Stimulated activated effector memory CD8-positive, alpha-beta T cell treated with anti-CD3 and anti-CD28 coated beads, Interleukin-12 subunit alpha, Interleukin-12 subunit beta, amount 100 ng/mL, for 72 hours (primary cell): ENCODE measurements around the gene PRPF6.
A peak's percentile ranks its signal among the peaks of the same experiment; 100 is the strongest.

Source experiments
- ATAC-seq: fragments of 150-1000 bp; cut with Tn5 transposase; 2 replicates; pipeline ENCODE4 v1.10.0; 2021
- DNase-seq, 2 donors: peaks; one replicate each; pipeline ENCODE4 v3.0.0; 2021 to 2022; ENCODE audit warnings: low spot score in 2 of 2
- H3K27ac Mint-ChIP-seq: one replicate; pipeline ENCODE4 v1.8.0; 2022; ENCODE audit warnings: mild to moderate bottlenecking, mixed read lengths
- H3K36me3 Mint-ChIP-seq: one replicate; pipeline ENCODE4 v1.8.0; 2022; ENCODE audit warnings: mild to moderate bottlenecking, mixed read lengths
- H3K4me1 Mint-ChIP-seq: one replicate; pipeline ENCODE4 v1.8.0; 2022; ENCODE audit warnings: mixed read lengths
- H3K4me3 Mint-ChIP-seq: one replicate; pipeline ENCODE4 v1.8.0; 2022; ENCODE audit warnings: mild to moderate bottlenecking, mixed read lengths
- H3K9me3 Mint-ChIP-seq: one replicate; pipeline ENCODE4 v1.8.0; 2022; ENCODE audit warnings: mixed read lengths

PRPF6 gene

GRCh38 chr20:63942250-63942951, 38.5 kb upstream of the PRPF6 start:
- no peak for ATAC-seq
- no peak overlapping the region for H3K4me3 Mint-ChIP-seq
- peak in 1 of 2 donors; percentile 72 for DNase-seq
- peaks cover 33% of the 10 kb centered on the region for H3K4me1 Mint-ChIP-seq
- H3K27ac Mint-ChIP-seq: peak overlapping the region; percentile 85
- H3K36me3 Mint-ChIP-seq: peaks cover 71% of the 10 kb centered on the region
- no peaks in the 10 kb centered on the region for H3K9me3 Mint-ChIP-seq

GRCh38 chr20:63942969-63943807, 37.7 kb upstream of the PRPF6 start:
- Mint-ChIP-seq H3K9me3 (no peaks in the 10 kb centered on the region), H3K27ac (peak overlapping the region; percentile 43), H3K4me1 (peaks cover 41% of the 10 kb centered on the region), H3K36me3 (peaks cover 70% of the 10 kb centered on the region), H3K4me3 (no peak overlapping the region)
- ATAC-seq (no peak), DNase-seq (no peak)

DNA sequence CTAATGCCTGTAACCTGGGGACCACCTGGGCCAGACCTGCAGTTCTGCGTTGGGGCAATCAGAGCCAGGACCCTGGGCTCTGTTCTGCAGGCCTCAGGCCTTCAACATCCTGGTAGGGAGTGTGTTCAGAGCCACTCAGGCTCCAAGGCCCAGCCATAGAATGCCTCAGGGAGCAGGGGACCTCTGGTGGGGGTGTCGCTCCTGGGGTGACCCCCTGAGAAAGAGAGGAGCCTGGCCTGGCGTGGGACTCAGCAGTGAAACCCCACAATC, 37.2 kb upstream of the PRPF6 start:
- peaks cover 47% of the 10 kb centered on the region for H3K4me1 Mint-ChIP-seq
- no peaks in the 10 kb centered on the region for H3K9me3 Mint-ChIP-seq
- no peak for DNase-seq
- H3K36me3 Mint-ChIP-seq: peaks cover 74% of the 10 kb centered on the region
- peak overlapping the region; percentile 43 for H3K27ac Mint-ChIP-seq
- H3K4me3 Mint-ChIP-seq: no peak overlapping the region
- no peak for ATAC-seq

- no peaks in the 10 kb centered on the region for H3K9me3 Mint-ChIP-seq
- ATAC-seq (no peak), DNase-seq (no peak)
- H3K36me3 Mint-ChIP-seq: peaks cover 79% of the 10 kb centered on the region
- H3K4me3 Mint-ChIP-seq: no peak overlapping the region
- peaks cover 52% of the 10 kb centered on the region for H3K4me1 Mint-ChIP-seq
- H3K27ac Mint-ChIP-seq: no peak overlapping the region
Measured at GRCh38 chr20:63944078-63944941, 36.6 kb upstream of the PRPF6 start.

GRCh38 chr20:63945031-63945658, 35.8 kb upstream of the PRPF6 start:
- Mint-ChIP-seq H3K4me1 (peaks cover 60% of the 10 kb centered on the region), H3K27ac (no peak overlapping the region), H3K4me3 (no peak overlapping the region), H3K36me3 (peaks cover 85% of the 10 kb centered on the region), H3K9me3 (no peaks in the 10 kb centered on the region)
- ATAC-seq (no peak), DNase-seq (no peak)

GRCh38 chr20:63945921-63946920, 34.7 kb upstream of the PRPF6 start:
- Mint-ChIP-seq H3K4me3 (peak overlapping the region; percentile 72), H3K27ac (peak overlapping the region; percentile 93), H3K36me3 (peaks cover 75% of the 10 kb centered on the region)

DNA sequence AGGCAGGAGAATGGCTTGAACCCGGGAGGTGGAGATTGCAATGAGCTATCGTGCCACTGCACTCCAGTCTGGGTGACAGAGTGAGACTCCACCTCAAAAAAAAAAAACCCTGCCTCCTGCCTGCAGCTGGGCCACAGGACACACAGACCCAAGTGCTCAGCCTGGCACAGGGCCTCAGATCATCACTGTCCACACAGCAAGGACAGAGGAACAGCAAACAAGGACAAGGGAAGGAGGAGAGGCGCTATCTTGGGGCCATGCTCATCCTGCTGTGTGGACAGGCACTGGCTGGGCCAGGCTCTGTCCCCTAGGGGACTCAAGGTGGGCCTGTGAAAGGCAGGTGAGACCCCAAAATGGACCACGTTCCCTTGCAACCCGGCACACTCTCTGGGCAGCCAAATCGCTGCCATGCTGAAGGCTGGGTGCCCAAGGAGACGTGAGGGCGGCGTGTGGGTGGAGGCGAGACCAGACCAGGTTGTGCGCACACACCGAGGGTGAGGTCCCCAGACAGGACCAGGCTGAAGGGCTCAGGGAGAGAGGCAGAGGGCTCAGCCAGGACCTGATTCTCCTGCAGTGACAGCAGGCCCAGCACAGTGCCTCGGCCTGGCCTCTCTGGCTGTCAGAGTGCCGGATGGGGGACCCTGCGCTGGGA, 33.8 kb upstream of the PRPF6 start:
- no peak for ATAC-seq
- Mint-ChIP-seq H3K4me1 (peaks cover 49% of the 10 kb centered on the region), H3K36me3 (peaks cover 68% of the 10 kb centered on the region), H3K27ac (peak overlapping the region; percentile 93), H3K9me3 (no peaks in the 10 kb centered on the region), H3K4me3 (peak overlapping the region; percentile 72)
- DNase-seq: no peak

More at GRCh38 chr20:63945921-63946920, 34.7 kb upstream of the PRPF6 start:
- ATAC-seq (no peak), DNase-seq (no peak)
- H3K4me1 Mint-ChIP-seq: peaks cover 56% of the 10 kb centered on the region
- no peaks in the 10 kb centered on the region for H3K9me3 Mint-ChIP-seq

GRCh38 chr20:63947638-63948456, 33.1 kb upstream of the PRPF6 start:
- Mint-ChIP-seq H3K9me3 (no peaks in the 10 kb centered on the region), H3K4me3 (peak overlapping the region; percentile 72), H3K36me3 (peaks cover 63% of the 10 kb centered on the region), H3K27ac (peak overlapping the region; percentile 93), H3K4me1 (peaks cover 48% of the 10 kb centered on the region)
- peak; percentile 15 for ATAC-seq
- DNase-seq: no peak

DNA sequence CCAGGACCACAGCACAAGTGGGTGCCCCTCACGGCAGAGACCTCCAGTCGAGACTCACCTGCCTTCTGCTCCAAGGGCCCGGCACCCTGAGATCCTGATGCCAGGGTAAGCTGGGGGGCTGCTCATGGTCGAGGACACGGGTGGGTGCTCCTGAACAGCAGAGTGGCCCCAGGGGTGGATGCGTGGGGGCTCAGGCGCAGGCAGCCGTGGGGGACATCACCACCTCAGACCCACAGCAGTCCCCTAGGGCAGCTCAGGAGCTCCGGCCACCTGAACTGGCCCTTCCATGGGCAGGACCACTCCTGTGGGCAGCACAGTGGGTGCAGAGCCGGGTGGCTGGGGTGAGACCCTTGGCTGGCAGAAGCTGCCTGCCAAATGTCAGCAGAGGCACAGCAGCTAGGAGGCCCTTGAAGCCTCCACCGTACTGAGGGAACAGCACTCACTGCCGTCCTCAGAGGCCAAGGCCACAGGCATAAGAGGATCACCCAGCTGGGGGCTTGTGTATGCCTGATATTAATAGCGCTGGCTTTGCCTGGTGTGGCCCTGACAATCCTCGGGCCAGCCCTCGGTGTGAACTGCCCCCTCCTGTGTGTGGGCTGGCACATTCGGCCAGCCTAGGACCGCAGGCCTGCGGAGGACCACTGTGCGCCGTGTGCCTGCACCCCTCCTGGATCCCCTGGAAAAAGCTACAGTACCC, 30.1 kb upstream of the PRPF6 start:
- DNase-seq (no peak), ATAC-seq (no peak)
- Mint-ChIP-seq H3K36me3 (peaks cover 57% of the 10 kb centered on the region), H3K27ac (no peak overlapping the region), H3K4me1 (peaks cover 57% of the 10 kb centered on the region), H3K9me3 (no peaks in the 10 kb centered on the region), H3K4me3 (no peak overlapping the region)

DNA sequence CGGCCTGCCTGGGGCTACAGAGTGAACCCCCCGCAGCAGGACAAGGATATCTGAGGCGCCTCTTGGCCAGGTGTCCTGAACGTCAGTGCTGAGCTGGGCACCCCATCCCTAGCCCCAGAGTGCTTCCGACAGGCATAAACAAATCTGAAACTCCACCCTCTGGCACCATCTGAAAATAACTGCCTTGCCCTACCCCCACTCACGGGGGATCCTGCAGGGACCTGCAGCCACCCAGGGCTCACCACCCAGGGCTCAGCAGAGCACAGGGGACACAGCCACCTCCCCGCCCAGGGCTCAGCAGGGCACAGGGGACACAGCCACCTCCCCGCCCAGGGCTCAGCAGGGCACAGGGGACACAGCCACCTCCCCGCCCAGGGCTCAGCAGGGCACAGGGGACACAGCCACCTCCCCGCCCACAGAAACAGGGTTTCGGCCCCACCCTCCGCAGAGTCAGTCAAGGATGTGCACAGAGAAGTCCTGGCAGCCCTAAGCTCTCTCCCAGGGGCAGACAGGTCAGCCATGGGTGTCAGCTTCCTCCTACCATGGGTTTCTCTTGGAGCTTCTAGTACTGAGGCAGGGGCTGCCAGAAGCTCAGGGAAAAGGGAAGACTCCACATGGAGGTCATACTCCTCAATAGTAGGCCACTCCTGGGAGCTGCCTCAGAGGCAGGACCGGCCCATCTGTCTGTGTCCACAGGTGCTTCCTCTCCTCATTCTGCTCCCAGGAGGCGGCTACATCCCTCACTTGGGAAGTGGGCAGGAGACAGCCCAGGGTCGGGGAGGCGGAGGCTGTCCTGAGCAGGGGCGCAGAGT, 29.3 kb upstream of the PRPF6 start:
- H3K9me3 Mint-ChIP-seq: no peaks in the 10 kb centered on the region
- H3K27ac Mint-ChIP-seq: no peak overlapping the region
- no peak overlapping the region for H3K4me3 Mint-ChIP-seq
- DNase-seq: no peak
- H3K36me3 Mint-ChIP-seq: peaks cover 55% of the 10 kb centered on the region
- peaks cover 56% of the 10 kb centered on the region for H3K4me1 Mint-ChIP-seq
- ATAC-seq: no peak

DNA sequence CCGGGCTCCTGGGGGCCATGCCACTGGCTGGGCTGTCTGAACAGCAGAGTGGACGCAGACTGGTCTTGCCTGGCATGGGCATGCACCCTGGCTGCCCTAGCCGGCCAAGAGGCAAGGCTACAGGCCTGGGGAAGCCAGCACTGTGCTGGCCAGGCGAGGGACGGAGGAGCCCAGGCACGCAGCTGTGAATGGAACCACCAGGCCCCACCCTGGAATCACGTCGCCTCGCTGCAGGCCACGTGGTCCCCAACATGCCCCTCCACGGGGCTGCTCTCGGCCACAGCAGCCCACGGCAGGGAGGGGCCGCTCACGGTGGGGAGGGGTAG, 28.8 kb upstream of the PRPF6 start:
- Mint-ChIP-seq H3K36me3 (peaks cover 56% of the 10 kb centered on the region), H3K4me1 (peaks cover 54% of the 10 kb centered on the region), H3K27ac (no peak overlapping the region), H3K9me3 (no peaks in the 10 kb centered on the region), H3K4me3 (no peak overlapping the region)
- ATAC-seq (no peak), DNase-seq (no peak)

DNA sequence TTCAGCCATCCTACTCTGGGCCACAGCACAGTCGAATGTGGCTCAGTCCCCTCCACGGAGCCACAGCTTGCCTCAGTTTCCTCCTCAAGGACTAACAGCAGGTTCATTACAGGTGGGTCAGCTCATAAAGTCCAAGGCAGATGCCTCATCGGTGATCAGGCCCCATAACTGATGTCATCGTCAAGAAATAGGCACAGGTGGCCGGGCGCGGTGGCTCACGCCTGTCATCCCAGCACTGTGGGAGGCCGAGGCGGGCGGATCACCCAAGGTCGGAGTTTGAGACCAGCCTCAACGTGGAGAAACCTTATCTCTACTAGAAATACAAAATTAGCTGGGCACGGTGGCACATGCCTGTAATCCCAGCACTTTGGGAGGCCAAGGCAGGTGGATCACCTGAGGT, 28.2 kb upstream of the PRPF6 start:
- H3K4me1 Mint-ChIP-seq: peaks cover 54% of the 10 kb centered on the region
- ATAC-seq: no peak
- peaks cover 51% of the 10 kb centered on the region for H3K36me3 Mint-ChIP-seq
- no peak for DNase-seq
- H3K9me3 Mint-ChIP-seq: no peaks in the 10 kb centered on the region
- H3K4me3 Mint-ChIP-seq: no peak overlapping the region
- H3K27ac Mint-ChIP-seq: no peak overlapping the region
